Stimulated activated CD4-positive, alpha-beta T cell treated with anti-CD3 and anti-CD28 coated beads, Interleukin-2, amount 100 ng/mL, for 24 hours (primary cell): ENCODE results near the gene OR10A3.

Source experiments
- DNase-seq, 2 donors: peaks; one replicate each; pipeline ENCODE4 v3.0.0-alpha.2; 2020

OR10A3 gene

GRCh38 chr11:7936615-7937014 lies 4.9 kb downstream of the OR10A3 start:
- DNase-seq = no peak

DNA sequence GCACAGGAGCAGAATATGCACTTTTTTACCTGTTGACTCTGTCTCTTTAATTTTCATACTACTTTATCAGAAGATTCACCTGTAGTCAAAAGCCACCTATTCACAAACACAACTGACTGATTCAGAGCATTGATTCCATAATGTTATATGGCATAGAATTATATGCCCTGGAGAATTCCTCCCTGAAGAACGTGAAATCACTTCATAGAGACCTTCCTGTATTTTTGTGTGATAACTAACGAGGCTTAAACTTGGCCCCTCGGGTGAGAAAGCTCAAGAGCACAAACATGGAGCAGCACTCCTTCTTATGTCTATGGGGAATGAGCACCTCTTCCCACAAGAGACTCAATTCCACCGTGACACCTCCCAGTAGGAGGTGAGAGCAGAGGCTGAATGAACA lies 10.3 kb downstream of the OR10A3 start, which contains the start of gene OR10A6:
OR10A6 (minus strand) TSS at position 101 of the 400 bp plus-strand sequence. CDS start 2,606 bp downstream, outside the sequence.
- DNase-seq = no peak

GRCh38 chr11:7927635-7928034 lies 13.9 kb downstream of the OR10A3 start:
- no peak for DNase-seq

DNA sequence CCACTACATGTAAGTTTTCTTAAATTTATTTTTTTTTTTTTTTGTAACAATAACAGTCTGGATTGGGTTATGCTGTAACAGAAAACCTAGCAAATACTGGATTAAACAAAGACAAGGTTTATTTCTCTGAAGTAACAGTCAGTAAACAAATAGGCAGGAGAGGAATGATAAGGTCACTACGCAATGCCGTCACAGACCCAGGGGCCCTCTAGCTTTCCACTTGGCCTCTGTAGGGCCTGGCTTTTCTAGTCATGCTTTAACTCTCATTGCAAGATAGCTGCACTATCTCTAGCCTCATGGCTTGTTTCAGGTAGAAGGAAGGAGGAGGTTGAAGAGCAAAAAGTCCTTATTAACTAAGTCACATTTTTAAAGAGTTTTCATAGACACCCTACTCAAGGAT lies 17.0 kb downstream of the OR10A3 start:
- DNase-seq = no peak

DNA sequence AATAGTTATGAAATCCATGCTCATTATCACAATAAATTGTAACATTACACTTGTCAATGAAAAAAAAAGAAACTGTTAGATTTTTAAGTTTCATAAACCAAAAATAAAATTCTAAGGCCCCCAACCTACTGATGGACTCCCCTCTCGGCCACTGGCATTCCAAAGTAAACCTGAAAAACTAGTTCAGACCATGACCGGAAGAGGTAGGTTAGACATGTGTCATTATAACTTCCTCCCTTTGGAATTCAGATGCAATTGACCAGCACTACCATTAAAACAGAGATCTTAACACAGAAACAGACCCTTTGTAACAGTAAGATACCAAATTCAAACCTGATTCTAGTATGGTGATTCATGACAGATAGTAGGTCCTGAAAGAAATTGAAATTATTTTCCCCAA lies 23.4 kb downstream of the OR10A3 start:
- DNase-seq = no peak

DNA sequence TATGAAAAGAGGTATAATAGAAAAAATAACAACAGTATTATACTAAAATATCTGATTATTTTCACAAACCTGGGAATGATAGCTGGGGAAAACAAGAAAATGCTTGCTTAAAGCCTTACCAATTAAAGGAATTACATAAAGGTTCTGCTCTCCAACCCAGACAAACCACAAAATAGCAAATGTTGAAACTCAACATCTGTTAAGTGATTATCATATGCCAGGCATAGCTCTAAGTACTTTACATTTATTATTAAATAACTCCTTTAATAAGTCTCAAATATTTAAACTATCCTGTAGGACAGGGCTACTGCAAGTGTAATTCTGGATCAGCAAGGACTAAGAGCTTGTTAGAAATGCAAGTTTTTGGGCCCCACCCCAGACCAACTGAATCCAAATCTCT lies 30.5 kb downstream of the OR10A3 start:
- no peak for DNase-seq

- DNase-seq = no peak
Measured at GRCh38 chr11:7910286-7910788, 31.2 kb downstream of the OR10A3 start.

GRCh38 chr11:7909585-7910285 lies 31.8 kb downstream of the OR10A3 start:
- no peak for DNase-seq

DNA sequence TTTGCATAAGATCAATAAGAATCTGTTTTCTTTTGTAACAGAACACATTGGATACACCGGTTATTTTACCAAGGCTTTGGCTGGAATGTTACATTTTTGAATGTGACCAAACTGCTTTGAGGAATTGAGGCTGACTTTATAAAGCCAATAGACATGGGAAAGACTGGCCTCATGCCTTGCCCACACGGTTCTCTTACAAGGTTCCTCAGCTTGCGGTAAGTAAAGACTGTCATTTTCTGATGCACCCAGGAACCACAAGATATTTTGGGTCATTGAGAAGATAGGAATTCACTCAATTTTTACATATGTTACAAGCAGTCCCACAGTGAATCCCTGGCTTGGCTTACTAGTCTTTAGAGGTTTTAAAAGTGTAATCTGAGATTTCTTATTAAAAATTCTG lies 34.4 kb downstream of the OR10A3 start:
- DNase-seq = no peak

GRCh38 chr11:7906481-7906880 lies 35.0 kb downstream of the OR10A3 start:
- DNase-seq = no peak

GRCh38 chr11:7905961-7906429 lies 35.5 kb downstream of the OR10A3 start:
- no peak for DNase-seq

- DNase-seq = no peak
Measured at GRCh38 chr11:7905549-7905948, 36.0 kb downstream of the OR10A3 start.

GRCh38 chr11:7904917-7905316 lies 36.6 kb downstream of the OR10A3 start:
- no peak for DNase-seq

GRCh38 chr11:7903940-7904339 lies 37.6 kb downstream of the OR10A3 start:
- no peak for DNase-seq

GRCh38 chr11:7901319-7901854 lies 40.1 kb downstream of the OR10A3 start:
- DNase-seq = no peak

DNA sequence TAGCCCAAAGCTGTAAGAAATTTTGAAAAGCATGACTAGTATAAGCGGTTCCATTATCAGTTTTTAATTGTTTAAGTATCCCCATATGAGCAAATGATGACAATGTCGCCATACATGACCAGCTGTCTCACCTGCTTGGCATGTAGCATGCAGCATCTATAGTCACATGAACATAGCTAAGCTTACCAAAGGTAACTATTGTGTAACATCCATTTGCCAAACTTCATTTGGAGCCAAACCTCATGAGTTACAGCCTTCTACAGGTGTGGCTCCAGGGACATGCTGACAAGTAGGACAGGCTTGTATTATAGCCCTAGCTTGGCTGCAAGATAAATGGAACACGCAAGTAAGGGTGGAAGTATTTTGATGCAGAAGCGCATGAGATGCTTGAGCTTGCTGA lies 40.8 kb downstream of the OR10A3 start:
- DNase-seq = no peak

DNA sequence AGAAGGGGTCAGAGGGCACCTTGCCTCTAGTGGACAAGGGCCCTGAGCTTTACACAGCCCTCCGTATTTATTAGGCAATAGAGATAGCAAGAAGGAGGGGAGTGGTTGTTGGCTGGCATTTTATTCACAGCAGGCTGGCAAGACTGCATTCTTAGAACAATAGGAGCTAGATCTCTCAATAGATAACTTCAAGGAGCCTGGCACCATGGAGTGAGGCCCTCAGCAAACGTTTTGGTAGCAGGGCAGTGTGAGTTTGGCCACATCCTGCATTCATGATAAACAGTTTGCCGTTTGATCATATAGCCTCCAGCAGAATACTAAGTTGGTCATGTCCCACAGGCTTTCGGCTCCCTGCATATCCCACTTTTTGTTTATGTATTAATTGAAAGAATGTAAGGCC lies 42.1 kb downstream of the OR10A3 start:
- DNase-seq = no peak

DNA sequence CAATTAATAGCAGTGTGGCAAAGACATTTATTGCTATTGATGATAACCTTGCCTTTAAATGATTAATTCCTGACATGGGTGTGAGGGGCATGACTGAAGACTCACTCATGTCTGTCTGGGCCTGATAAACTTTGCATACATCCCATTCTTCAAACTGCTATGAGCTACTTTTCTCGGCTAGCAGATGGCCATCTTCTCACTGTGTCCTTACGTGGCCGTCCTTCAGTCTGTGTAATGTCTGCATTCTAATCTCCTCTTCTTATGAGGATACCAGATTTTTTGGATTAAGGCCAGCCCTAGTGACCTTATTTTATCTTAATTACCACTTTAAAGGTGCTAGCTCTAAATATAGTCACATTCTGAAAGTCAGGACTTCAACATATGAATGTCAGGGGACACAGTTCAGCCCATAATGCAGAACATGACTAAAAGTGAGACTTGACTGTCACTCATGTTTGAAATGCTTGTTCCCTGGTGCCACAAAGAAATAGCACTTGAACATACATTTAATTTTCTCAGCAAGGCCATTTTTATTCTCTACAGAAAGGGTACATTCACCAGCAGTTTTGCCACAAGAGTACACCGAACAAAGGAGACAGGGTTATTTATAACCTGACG lies 42.7 kb downstream of the OR10A3 start:
- no peak for DNase-seq

DNA sequence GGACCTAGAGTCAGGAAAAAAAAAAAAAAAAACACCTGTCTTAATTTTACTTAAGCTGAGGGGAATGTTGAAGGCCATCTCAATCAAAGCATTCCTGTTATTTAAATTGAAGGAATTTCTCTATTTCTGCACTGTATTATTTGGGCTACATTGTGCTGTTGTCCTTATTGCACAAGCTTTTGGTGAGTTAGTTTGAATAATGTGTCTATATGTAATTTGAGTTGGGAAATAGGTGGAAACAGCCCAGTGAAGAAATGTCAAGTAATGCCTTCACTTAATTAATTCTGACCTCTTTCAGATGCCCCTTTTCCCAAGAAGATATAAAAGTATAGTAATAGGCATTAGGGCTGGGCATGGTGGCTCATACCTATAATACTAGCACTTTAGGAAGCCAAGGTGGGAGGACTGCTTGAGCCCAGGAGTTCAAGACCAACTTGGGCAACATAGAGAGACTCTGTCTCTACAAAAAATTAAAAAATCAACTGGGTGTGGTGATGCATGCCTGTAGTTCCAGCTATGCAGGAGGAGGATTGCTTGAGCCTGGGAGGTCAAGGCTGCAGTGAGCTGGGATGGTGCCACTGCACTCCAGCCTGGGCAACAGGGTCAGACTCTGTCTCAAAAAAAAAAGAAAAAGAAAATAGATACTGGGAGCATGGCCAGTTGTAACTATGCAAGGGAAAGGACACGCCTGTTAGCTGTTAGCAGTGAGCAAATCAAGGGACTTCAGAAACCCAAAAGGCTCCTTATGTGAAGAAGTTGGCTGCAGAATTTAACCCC lies 45.3 kb downstream of the OR10A3 start:
- no peak for DNase-seq

GRCh38 chr11:7894251-7894650 lies 47.3 kb downstream of the OR10A3 start:
- DNase-seq = no peak

- DNase-seq = no peak
Measured at GRCh38 chr11:7893796-7894195, 47.7 kb downstream of the OR10A3 start.

DNA sequence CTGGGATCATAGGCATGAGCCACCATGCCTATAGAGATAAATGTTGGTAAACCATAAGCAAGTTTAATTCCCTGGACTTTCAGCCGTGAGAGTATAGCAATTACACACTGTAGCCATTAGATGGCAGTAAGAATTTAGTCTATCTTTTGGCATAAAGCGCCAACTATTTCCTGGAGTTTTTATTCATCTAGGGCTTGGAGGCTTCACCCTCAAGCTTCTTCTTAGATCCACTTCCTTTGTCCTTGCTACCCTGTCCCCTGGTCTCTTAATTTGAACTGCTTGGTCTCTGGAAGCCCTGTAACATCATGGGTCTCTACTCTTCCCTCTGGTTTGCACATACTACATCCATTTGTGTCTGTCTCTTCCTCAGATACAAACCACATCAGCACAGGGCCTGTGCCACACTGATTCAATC lies 48.7 kb downstream of the OR10A3 start:
- no peak for DNase-seq

GRCh38 chr11:7892059-7892699 lies 49.3 kb downstream of the OR10A3 start:
- DNase-seq = no peak
